ENCODE data around the gene UPP1. TPM values are rescaled to one million over a fixed set of nuclear protein-coding genes. Genes with fewer than 3 reads are reported as not detected.
"Not testable (repeated sequence)": the region's sequence is repeated elsewhere in the genome, so short reads cannot be mapped to it uniquely, and the experiment has no call there.

Gene UPP1
- total RNA-seq, 4 donors from 2014 or later = 21.5 to 178 (median 49.6) TPM

GRCh38 chr7:48113275-48113674, 24.2 kb downstream of the UPP1 start:
- TF ChIP-seq POLR2A (IDR thresholded peaks at IDR 0.05) = no peak
- TF ChIP-seq, protein P1, sequence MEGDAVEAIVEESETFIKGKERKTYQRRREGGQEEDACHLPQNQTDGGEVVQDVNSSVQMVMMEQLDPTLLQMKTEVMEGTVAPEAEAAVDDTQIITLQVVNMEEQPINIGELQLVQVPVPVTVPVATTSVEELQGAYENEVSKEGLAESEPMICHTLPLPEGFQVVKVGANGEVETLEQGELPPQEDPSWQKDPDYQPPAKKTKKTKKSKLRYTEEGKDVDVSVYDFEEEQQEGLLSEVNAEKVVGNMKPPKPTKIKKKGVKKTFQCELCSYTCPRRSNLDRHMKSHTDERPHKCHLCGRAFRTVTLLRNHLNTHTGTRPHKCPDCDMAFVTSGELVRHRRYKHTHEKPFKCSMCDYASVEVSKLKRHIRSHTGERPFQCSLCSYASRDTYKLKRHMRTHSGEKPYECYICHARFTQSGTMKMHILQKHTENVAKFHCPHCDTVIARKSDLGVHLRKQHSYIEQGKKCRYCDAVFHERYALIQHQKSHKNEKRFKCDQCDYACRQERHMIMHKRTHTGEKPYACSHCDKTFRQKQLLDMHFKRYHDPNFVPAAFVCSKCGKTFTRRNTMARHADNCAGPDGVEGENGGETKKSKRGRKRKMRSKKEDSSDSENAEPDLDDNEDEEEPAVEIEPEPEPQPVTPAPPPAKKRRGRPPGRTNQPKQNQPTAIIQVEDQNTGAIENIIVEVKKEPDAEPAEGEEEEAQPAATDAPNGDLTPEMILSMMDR (IDR thresholded peaks at IDR 0.05) = no peak
- intact Hi-C loops (cut with DNase I) = loop anchor here (5.0 kb wide), 1 partner anchor 166 kb away; the partner anchor contains the start of gene PKD1L1
- WGBS, 2 donors = 81 to 88% methylated on average over 2 to 6 of the region's 6 CpGs
- no peaks in the 10 kb centered on the region for H3K27me3 ChIP-seq
- peaks cover 0 to 17% (median 9%) of the 10 kb centered on the region in 3 donors for H3K36me3 ChIP-seq
- H3K4me3 ChIP-seq = no peak overlapping the region
- no peak for DNase-seq
- H3K27ac ChIP-seq = no peak overlapping the region
- no peaks in the 10 kb centered on the region for H3K9me3 ChIP-seq
- H3K4me1 ChIP-seq = peaks cover 0 to 26% (median 4%) of the 10 kb centered on the region in 3 donors

DNA sequence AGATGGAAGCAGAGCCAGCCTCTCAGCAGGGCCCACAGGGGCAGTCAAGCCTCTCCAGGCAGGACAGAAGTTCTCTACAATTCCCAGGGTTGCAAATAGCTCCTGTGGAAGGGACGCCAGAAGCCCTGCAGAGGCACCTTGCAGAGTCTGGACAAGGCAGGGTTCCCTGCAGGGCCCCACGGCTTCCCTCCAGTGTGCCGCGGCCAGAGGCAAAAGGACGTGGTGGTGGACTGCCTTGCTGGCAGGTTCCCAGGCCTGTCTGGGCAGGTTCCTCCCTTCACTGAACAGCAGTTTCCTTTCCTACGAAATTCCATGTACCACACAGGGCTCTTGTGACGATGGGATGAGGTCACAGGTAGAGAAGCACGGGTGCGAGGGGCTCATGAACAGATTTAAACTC, 25.1 kb downstream of the UPP1 start:
- H3K27me3 ChIP-seq = no peaks in the 10 kb centered on the region
- no peak overlapping the region for H3K4me3 ChIP-seq
- TF ChIP-seq, protein P1 (IDR thresholded peaks at IDR 0.05) = no peak
- no peak for TF ChIP-seq POLR2A (IDR thresholded peaks at IDR 0.05)
- WGBS, 2 donors = 59 to 64% methylated on average over 4 to 5 of the region's 9 CpGs
- no peaks in the 10 kb centered on the region for H3K9me3 ChIP-seq
- no peak overlapping the region for H3K27ac ChIP-seq
- peaks cover 0 to 26% (median 4%) of the 10 kb centered on the region in 3 donors for H3K4me1 ChIP-seq
- intact Hi-C loops (cut with DNase I) = loop anchor here (5.0 kb wide), 1 partner anchor 167 kb away; the partner anchor contains the start of gene PKD1L1
- peaks cover 0 to 8% (median under 1%) of the 10 kb centered on the region in 3 donors for H3K36me3 ChIP-seq
- no peak for DNase-seq

DNA sequence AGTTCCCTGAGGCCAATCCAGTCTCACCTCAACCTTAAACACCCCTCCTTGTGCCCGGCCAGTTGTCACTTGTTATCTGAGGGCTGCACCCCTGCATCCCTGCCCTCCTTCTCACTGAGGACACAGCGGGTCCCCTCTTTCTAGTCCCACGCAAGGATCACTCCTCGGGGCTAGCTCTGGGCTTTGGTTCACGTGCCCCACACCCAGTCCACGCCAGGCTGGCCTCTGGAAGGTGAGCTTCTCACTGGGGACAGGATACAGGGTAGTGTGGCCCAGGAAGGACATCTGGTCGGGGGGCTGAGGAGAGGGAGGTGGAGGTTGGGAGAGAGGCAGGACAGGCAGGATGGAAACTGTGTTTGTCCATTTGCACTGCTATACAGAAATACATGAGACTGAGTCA, 25.5 kb downstream of the UPP1 start:
- H3K27me3 ChIP-seq = no peaks in the 10 kb centered on the region
- no peak overlapping the region for H3K27ac ChIP-seq
- H3K9me3 ChIP-seq = no peaks in the 10 kb centered on the region
- 80 to 86% methylated on average over 2 to 5 of the region's 7 CpGs for WGBS, 2 donors
- TF ChIP-seq POLR2A (IDR thresholded peaks at IDR 0.05) = no peak
- TF ChIP-seq, protein P1 (IDR thresholded peaks at IDR 0.05) = no peak
- intact Hi-C loops (cut with DNase I) = loop anchor here (5.0 kb wide), 1 partner anchor 167 kb away; the partner anchor contains the start of gene PKD1L1
- DNase-seq = no peak
- peaks cover 0 to 25% (median 4%) of the 10 kb centered on the region in 3 donors for H3K4me1 ChIP-seq
- H3K36me3 ChIP-seq = peaks cover 0 to 4% (median 0%) of the 10 kb centered on the region in 3 donors
- H3K4me3 ChIP-seq = no peak overlapping the region

DNA sequence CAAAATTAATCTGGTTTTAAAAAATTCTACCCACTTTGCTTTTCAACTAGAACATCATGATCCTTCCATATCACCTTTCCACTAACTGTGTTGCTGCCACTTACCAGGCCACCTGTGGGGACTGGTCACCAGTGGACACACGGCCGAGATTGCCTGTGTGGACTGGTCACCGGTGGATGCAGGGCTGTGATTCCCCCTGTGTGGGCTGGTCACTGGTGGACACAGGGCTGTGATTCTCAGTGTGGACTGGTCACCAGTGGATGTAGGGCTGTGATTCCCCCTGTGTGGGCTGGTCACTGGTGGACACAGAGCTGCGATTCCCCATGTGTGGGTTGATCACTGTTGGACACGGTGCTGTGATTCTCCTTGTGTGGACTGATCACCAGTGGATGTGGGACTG, 27.0 kb downstream of the UPP1 start:
- Histone ChIP-seq H3K9me3 (no peaks in the 10 kb centered on the region), H3K36me3 (no peaks in the 10 kb centered on the region), H3K4me1 (peaks cover 0 to 11% (median 4%) of the 10 kb centered on the region in 3 donors), H3K27ac (no peak overlapping the region), H3K27me3 (no peaks in the 10 kb centered on the region), H3K4me3 (no peak overlapping the region)
- intact Hi-C loops (cut with DNase I) = no loop called here
- 100% methylated on average over 5 of the region's 5 CpGs; no CpG with 5 or more reads in 1 of the 2 donors for WGBS, 2 donors
- TF ChIP-seq POLR2A (IDR thresholded peaks at IDR 0.05) = no peak
- TF ChIP-seq, protein P1 (IDR thresholded peaks at IDR 0.05) = no peak
- DNase-seq = no peak

GRCh38 chr7:48118041-48118440, 29.0 kb downstream of the UPP1 start:
- Histone ChIP-seq H3K27me3 (peaks cover 0 to 4% (median 0%) of the 10 kb centered on the region in 4 donors), H3K27ac (no peak overlapping the region), H3K9me3 (no peaks in the 10 kb centered on the region), H3K4me3 (no peak overlapping the region), H3K4me1 (peaks cover 0 to 9% (median 4%) of the 10 kb centered on the region in 3 donors), H3K36me3 (no peaks in the 10 kb centered on the region)
- DNase-seq = no peak
- intact Hi-C loops (cut with DNase I) = no loop called here
- 65 to 72% methylated on average over 10 of the region's 10 CpGs for WGBS, 2 donors
- TF ChIP-seq, protein P1 (IDR thresholded peaks at IDR 0.05) = no peak
- TF ChIP-seq POLR2A (IDR thresholded peaks at IDR 0.05) = no peak

GRCh38 chr7:48120536-48120935, 31.5 kb downstream of the UPP1 start:
- DNase-seq; H3K27ac ChIP-seq; intact Hi-C loops (cut with DNase I); H3K9me3 ChIP-seq; H3K4me1 ChIP-seq; H3K27me3 ChIP-seq; H3K36me3 ChIP-seq; H3K4me3 ChIP-seq: not testable (repeated sequence)
- 84 to 85% methylated on average over 6 of the region's 6 CpGs for WGBS, 2 donors

Data from esophagus squamous epithelium (tissue), 5 donors.